GM11168 (cell line): ENCODE measurements around the gene FCER2.

Source experiments
- in situ Hi-C: fragments of 300-500 bp; cut with MboI; formaldehyde crosslinking; loops from one replicate; pipeline ENCODE4 v1.12.0; 2022; ENCODE audit warnings: low sequenced_read_pairs; ENCODE audit not compliant: unreplicated experiment

The FCER2 gene

GRCh38 chr19:7734220-7735203, 32.6 kb upstream of the FCER2 start:
- in situ Hi-C loops = no loop called here

- in situ Hi-C loops = no loop called here
These were observed 31.4 kb upstream of the FCER2 start for GRCh38 chr19:7733376-7733775.

- in situ Hi-C loops = no loop called here
These were observed 30.1 kb upstream of the FCER2 start, which contains the start of gene CLEC4G for GRCh38 chr19:7732045-7732444. CLEC4G (minus strand) TSS chr19:7732110; CDS start chr19:7732102, 8 bp downstream.

GRCh38 chr19:7731615-7732014, 29.7 kb upstream of the FCER2 start:
- in situ Hi-C loops = no loop called here

GRCh38 chr19:7731218-7731595, 29.3 kb upstream of the FCER2 start:
- in situ Hi-C loops = no loop called here

GRCh38 chr19:7730286-7731217, 28.6 kb upstream of the FCER2 start:
- in situ Hi-C loops = no loop called here

GRCh38 chr19:7729831-7730285, 27.9 kb upstream of the FCER2 start:
- in situ Hi-C loops = no loop called here

- in situ Hi-C loops = no loop called here
These were observed 27.3 kb upstream of the FCER2 start for GRCh38 chr19:7729211-7729610.

- in situ Hi-C loops = no loop called here
These were observed 23.9 kb upstream of the FCER2 start for GRCh38 chr19:7725791-7726190.

GRCh38 chr19:7722231-7722651, 20.3 kb upstream of the FCER2 start:
- in situ Hi-C loops = no loop called here

GRCh38 chr19:7720351-7720750, 18.4 kb upstream of the FCER2 start:
- in situ Hi-C loops = no loop called here

- in situ Hi-C loops = no loop called here
These were observed 16.7 kb upstream of the FCER2 start for GRCh38 chr19:7718668-7719067.

GRCh38 chr19:7716762-7717161, 14.8 kb upstream of the FCER2 start:
- in situ Hi-C loops = no loop called here

GRCh38 chr19:7715671-7716070, 13.7 kb upstream of the FCER2 start:
- in situ Hi-C loops = no loop called here

- in situ Hi-C loops = no loop called here
These were observed 8.7 kb upstream of the FCER2 start for GRCh38 chr19:7710616-7711015.

- in situ Hi-C loops = no loop called here
These were observed 8.1 kb upstream of the FCER2 start for GRCh38 chr19:7709932-7710460.

- in situ Hi-C loops = no loop called here
These were observed 5.1 kb upstream of the FCER2 start for GRCh38 chr19:7706955-7707456.

GRCh38 chr19:7706188-7706954, 4.4 kb upstream of the FCER2 start:
- in situ Hi-C loops = no loop called here

- in situ Hi-C loops = no loop called here
These were observed 3.7 kb upstream of the FCER2 start for GRCh38 chr19:7705387-7706187.
